SIG-M5 treated with dmso at 0.1 percent for 504 hours (cell line): ENCODE results near the gene MIOX.

ENCODE experiments used
- DNase-seq: peaks from one replicate; lab custom pipeline; 2025; ENCODE audit not compliant: unreplicated experiment; lab: John Stamatoyannopoulos, UW

Gene MIOX

GRCh38 chr22:50527921-50528681 is 41.4 kb downstream of the MIOX start:
- DNase-seq, result no peak

- DNase-seq, result no peak
Observed at GRCh38 chr22:50528682-50529415, 42.2 kb downstream of the MIOX start.

DNA sequence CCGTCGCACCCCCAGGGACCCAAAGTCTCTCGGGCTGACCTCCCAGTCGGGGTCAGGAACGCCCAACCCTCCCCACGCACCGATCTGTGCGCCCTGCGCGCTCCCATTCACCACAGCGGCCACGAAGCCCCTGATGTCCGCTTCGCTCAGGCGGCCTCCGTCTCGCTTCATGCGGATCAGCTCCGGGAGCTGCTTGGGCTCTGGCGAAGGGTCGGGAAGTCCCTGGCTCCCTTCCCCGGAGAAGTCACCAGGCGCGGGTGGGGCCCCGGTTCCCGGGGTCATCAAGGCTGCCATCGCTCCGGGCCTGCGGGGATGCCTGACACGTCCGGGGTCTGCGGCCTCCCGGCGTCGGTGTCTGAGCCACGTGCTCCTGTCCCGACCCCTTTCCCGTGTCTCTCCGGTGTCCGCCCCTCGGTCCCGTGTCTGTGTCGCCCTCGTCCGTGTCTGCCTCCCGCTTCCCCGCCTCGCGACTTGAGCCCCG is 42.8 kb downstream of the MIOX start:
- DNase-seq, result peak; percentile 41

GRCh38 chr22:50529897-50530579 is 43.4 kb downstream of the MIOX start, which contains the start of gene TYMP:
Gene TYMP, minus strand, starts transcription at chr22:50530012. Its CDS starts 303 bp downstream, at chr22:50529709.
- peak; percentile 79 for DNase-seq

GRCh38 chr22:50530580-50530876 is 43.9 kb downstream of the MIOX start:
- DNase-seq, result no peak

DNA sequence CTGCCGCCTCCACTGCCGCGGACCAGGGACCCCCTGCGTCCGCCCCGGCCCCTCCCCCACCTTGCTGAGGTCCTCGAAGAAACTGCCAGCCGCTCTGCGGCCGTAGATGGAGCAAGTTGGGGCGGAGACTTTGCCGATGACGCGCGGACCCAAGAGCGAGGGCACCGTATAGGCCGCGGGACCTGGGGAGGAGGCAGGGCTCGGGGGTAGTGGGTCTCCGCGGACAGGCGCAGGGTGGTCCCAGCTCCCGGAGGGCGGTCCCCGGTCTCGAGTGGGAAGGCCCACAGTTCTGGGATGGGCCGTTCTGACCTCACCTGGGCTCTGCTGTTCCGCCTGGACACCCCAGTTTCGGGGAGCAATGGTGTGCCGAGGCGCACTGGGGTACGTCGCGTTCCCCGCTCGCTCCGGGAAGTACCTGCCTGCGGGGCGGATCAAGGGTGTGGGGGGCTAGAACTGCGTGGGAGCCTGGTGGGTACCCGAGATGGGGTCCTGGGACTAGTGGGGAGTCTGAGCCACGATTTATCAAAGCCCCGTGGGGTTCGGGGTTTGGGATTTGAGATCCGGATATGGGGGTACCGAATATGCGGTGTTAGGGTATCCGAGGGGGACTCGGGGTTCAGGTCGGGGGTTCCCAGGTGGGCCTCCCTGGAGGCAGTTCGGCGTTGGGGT is 44.4 kb downstream of the MIOX start:
- DNase-seq, result peak; percentile 87

DNA sequence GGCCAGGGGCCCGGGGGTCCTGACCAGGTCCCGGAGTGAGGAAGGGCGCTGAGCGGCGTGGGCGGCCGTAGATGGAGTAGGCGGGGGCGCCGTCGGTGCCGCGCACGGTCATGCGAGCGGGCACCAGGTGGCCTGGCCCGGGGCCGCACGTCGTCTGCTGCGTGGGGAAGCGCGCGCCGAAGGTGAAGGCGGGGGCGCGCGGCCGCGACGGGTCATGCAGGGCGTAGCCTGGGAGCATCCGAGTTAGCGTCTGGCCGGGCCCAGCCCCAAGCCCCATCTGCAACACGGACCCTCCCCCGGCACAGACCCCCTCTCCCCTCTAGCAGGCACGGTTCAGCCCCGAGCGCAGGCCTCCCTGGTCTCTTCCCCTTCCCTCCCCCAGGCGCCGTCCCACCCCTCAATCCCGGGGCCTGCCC is 44.9 kb downstream of the MIOX start:
- peak; percentile 45 for DNase-seq

DNA sequence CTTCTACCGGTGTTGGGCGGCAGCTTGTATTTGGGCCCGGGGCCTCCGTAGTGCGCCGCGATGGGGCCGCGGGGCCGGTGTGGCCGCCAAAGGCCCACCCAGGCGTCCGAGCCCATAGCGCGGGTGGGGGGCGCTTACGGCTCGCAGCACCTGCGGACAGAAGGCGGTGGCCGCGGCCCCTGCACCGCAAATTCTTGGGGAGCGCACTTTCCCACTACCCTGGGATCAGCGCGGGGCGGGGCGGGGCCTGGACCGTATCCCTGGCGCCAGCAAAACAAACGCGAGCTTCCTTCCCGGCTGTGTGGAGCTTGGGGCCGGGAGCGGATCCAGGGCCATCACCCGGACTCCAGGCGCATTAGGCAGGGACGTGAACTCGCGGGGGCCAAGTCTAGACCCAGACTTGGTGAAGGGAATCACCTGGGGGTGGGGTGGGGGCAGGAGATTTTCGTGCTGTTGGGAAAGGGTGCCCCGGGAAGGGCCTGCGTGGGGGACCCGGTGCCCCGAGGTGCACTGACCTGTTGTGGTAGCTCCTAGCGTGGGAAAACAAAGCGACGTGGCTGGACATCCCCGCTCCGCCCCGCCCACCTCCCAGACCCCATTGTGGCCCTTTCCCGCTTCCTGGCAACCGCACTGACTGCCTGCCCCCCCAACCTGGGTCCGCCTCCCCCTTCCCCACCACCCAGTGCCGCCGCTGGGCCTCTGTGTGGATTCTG is 45.5 kb downstream of the MIOX start:
- DNase-seq, result no peak

DNA sequence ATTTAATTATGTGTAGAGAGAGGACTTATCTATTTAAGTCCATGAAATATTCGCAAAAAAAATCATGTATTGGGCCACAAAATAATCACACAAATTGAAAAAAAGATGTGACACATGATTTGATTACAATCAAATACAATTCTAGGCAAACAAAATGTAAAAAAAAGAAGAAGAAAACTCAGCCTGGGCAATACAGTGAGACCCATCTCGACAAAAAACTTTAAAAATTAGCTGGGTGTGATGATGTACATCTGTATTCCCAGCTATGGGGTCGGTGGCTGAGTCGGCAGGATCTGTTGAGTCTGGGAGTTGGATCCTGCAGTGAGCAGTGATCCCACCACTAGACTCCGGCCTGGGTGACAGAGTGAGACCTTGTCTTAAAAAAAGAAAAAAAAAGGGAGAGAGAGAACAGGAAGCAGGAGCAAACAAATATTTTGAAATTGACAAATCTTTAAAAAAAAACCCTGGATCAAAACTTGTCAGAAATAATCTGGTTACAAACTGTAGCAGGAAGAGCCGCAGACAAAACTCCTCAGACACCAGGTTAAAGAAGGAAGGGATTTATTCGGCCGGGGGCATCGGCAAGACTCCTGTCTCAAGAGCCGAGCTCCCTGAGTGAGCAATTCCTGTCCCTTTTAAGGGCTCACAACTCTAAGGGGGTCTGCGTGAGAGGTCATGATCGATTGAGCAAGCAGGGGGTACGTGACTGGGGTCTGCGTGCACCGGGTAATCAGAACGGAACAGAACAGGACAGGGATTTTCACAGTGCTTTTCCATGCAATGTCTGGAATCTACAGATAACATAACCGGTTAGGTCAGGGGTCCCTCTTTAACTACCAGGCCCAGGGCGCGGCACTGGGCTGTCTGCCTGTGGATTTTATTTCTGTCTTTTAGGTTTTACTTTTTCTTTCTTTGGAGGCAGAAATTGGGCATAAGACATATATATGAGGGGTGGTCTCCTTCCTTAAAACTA is 46.5 kb downstream of the MIOX start:
- DNase-seq, result no peak

- peak; percentile 76 for DNase-seq
Observed at GRCh38 chr22:50533856-50534711, 47.4 kb downstream of the MIOX start.

DNA sequence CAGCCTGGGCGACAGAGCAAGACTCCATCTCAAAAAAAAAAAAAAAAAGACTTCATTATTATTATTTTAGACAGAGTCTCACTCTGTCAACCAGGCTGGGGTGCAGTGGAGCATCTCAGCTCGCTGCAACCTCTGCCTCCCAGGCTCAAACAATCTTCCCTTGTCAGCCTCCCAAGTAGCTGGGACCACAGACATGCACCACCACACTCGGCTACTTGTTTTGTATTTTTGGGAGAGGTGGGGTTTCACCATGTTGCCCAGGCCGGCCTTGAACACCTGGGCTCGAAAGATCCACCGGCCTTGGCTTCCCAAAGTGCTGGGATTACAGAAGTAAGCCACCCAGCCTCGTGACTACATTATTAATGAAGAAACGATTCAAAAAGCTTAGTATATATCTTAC is 48.5 kb downstream of the MIOX start:
- DNase-seq, result no peak

DNA sequence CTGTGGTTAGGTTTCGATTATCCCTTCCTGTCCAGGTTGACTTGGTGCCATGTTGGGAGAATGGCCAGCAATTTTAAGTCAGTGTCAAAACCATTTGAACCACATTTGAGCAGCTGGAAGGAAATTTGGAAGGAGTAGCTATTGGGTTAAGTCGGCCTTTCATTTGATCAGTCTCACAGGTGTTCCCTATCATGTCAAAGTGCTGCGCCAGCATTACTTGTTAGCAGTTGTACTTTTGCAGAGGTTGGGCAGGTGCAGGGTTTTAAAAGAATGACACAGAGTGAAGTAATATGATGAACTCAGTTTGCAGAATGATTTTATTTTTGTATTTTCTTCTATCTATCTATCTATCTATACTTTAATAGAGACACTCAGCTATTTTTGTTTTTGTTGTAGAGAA is 49.6 kb downstream of the MIOX start:
- no peak for DNase-seq

DNA sequence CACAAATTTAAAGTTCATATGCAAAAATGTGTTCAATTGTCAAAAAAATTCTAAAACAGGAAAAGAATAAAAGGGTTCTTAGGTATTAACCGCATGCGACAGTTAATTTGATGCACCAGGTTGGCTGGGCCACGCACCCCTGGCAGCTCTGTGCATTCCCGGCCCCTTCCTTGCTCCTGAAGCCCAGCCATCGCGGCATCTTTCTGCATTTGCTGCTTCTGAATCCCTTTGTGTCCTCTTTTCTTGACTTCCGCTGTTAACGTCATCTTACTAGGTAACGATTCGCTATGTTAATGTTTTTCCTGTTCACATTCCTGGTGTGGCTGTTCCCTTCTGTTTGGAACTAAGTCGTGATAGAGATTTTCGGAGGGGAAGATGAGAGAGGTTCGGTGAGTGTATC is 51.1 kb downstream of the MIOX start:
- no peak for DNase-seq
